Anterior cingulate cortex (tissue), 58 donors: ENCODE results near the gene NOC2L.
A peak's percentile ranks its signal among the peaks of the same experiment; 100 is the strongest.
"Not testable (repeated sequence)": the region's sequence is repeated elsewhere in the genome, so short reads cannot be mapped to it uniquely, and the experiment has no call there.

Experiments
- DNase-seq, 58 donors: peaks; one replicate each; lab custom pipeline; 2025; lab: John Stamatoyannopoulos, UW

NOC2L gene

GRCh38 chr1:964691-965525 lies 5.9 kb upstream of the NOC2L start:
- no peak for DNase-seq

- DNase-seq, result no peak
Measured at GRCh38 chr1:963746-964525, 4.9 kb upstream of the NOC2L start.

DNA sequence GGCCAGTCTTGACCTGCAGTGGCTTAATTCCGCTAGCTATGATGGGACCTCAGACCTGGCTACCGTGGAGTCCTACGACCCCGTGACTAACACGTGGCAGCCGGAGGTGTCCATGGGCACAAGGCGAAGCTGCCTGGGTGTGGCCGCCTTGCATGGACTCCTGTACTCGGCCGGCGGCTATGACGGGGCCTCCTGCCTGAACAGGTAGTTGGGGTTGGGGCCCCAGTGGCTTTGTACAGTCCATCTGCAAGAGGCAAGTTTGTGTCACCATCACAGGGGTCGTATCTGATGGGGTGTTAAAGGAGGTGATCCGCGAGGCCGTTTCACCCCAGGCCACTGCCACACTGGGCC lies 4.2 kb upstream of the NOC2L start:
- no peak for DNase-seq

- no peak for DNase-seq
Measured at GRCh38 chr1:962381-963300, 3.6 kb upstream of the NOC2L start.

- no peak for DNase-seq
Measured at GRCh38 chr1:961132-961669, 2.1 kb upstream of the NOC2L start.

- peak in 49 of 58 donors; percentile 9 to 76 (median 41) for DNase-seq
Measured at GRCh38 chr1:960363-961131, 1.5 kb upstream of the NOC2L start, which contains the start of gene KLHL17. Gene KLHL17, plus strand, starts transcription at chr1:960584. Its CDS starts 110 bp downstream, at chr1:960694.

- DNase-seq, result no peak
Measured at GRCh38 chr1:959731-960362, 791 bp upstream of the NOC2L start.

DNA sequence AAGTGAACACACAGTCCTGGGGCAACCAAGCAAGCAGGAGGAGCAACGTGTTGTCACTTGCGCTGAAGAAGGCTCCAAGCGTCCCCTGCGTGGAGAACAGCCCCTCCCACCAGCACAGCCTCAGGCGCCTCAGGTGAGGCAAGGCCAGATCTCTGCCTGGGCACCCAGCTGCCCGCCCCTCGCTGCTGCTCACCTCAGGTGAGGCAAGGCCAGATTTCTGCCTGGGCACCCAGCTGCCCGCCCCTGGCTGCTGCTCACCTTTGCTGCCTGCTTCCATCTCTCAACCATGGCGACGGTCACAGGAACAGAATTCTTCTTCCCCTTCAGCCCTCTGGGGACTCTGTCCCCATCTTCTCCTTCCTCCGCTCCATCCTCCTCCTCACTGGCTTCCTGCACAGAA lies 2.4 kb downstream of the NOC2L start:
- DNase-seq, result no peak

GRCh38 chr1:955474-955873 lies 3.6 kb downstream of the NOC2L start:
- DNase-seq, result no peak

DNA sequence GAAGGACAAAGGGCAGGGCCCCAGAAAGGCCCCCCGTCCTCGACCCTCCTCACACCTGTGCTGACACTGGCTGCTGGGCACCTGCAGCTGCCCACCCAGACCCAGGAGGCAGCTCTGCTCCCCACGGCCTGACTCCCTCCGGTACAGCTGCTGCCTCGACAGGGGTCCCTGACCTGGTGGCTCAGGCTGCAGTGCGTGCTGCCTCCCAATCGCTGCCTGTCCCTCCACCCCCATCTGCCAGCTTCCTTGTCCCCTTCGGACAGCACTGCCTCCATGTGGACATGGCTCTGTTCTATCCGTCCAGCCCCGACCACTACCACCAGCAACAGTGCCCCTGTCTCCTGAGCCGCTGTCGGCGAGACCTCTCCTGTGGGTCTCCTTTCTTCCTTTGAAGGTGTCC lies 4.1 kb downstream of the NOC2L start:
- DNase-seq, result no peak

DNA sequence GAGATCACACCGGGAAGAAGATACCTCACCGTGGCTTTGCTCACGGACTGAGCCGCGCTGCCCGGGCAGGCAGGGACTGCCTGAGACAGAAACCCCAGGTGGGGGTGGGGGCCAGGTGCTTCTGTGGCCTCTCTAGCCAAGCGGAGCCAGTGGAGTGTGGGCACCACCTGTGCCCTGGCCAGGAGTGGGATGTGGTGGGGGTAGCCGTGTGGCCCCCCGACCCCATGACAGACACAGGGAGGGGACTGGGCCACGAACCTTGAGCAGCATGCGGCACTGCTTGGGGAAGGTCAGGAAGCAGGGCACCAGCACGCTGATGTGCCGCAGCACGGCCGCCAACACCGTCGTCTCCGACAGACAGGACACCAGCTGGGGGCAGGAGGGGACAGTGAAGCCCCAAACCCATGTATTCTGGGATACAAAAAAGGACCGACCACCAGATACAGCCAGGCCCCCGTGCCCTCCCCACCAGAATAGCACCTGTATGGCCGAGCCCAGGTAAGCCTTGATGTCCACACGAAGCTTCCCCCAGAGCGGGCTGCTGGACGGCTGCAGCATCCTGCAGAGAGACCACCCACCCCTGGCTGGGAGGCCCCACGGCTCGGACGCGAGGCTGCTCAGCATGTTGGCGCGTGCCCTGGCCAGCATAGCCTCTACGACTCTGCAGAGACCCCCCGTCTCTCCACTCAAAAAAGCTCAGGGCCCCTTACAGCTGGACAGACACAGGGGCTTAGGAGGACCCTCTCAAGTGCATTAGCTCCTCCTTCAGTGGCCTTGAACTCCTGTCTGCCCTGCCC lies 5.3 kb downstream of the NOC2L start:
- no peak for DNase-seq

GRCh38 chr1:952603-953002 lies 6.5 kb downstream of the NOC2L start:
- DNase-seq, result no peak

DNA sequence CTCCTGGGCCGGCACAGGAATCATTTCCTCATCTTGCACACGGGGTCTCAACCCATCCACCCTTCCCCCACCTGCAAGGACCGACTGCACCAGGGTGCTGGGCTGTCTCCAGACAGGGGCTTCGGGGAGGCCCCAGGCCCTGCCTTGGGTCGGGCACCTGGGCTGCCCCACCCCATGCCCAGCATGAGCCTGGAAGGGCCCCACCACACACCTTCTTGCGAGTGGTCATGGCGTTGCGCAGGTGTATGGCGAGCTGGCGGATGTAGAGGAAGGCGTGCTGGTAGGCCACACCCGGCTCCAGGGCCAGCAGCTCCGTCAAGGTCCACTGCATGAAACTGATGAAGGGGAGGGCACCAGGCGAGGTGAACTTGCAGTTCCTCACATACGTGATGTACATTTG lies 6.9 kb downstream of the NOC2L start:
- DNase-seq, result no peak

DNA sequence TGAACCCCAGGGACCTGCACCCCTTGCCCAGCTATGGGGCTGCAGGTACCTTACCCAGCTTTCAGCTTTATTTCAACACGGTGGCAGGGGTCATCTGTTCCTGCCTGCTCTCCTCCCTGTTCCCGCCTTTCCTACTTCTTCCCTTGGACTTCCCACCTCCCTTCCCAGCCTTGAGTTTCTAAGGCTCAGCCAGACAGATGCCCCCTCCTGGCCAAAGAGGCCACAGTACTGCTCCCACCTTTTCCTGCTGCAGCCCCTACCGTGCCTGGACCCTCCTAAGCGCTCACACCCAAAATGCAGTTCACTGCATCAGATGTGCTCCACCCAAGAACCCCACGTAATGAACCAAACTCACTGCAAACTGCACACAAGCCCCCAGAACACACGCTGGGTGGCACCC lies 7.7 kb downstream of the NOC2L start:
- DNase-seq, result no peak

GRCh38 chr1:950881-951280 lies 8.2 kb downstream of the NOC2L start:
- no peak for DNase-seq

DNA sequence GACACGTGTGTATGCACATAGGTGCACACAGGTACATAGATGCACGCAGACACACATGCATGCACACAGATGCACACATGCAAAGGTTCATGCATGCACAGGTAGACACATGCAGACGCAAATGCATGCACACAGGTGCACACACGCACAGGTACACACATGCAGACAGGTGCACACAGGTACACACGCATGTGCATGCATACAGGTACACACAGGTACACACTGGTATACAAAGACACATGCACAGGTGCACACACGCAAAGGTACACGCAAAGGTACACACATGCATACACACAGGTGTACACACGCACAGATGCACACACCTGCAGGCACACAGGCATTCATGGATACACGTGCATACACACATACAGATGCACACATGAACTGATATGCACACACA lies 8.8 kb downstream of the NOC2L start:
- DNase-seq, result no peak

GRCh38 chr1:947958-948357 lies 11.1 kb downstream of the NOC2L start:
- DNase-seq, result no peak

DNA sequence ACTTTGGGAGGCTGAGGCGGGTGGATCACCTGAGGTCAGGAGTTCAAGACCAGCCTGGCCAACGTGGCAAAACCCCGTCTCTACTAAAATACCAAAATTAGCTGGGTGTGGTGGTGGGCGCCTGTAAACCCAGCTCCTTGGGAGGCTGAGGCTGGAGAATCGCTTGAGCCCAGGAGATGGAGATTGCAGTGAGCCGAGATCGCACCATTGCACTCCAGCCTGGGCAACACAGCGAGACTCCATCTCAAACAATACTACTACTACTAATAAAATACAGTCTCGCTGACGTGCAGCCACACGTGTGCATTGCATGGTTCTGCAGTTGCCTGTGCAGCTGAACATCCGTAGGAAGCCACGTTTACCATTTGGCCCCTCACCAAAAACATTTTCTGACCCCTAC lies 12.2 kb downstream of the NOC2L start:
- DNase-seq, result not testable (repeated sequence)
